Measurements from ENCODE around the gene RHEBL1.

GRCh38 chr12:49098035-49098451, 28.3 kb upstream of the RHEBL1 start:
- TF ChIP-seq TAF1 (IDR thresholded peaks at IDR 0.05; ENCODE audit: low read depth) (no peak), CEBPB (IDR thresholded peaks at IDR 0.05) (no peak), CREB1 (IDR thresholded peaks at IDR 0.05; ENCODE audit: low read depth) (no peak), TEAD4 (IDR thresholded peaks at IDR 0.05) (no peak), MAX (IDR thresholded peaks at IDR 0.05) (no peak), EP300 (IDR thresholded peaks at IDR 0.05; ENCODE audit: borderline replicate concordance) (no peak), YY1 (IDR thresholded peaks at IDR 0.05; ENCODE audit: low read depth) (no peak), REST (IDR thresholded peaks at IDR 0.05; ENCODE audit: low read depth) (no peak), RAD21 (IDR thresholded peaks at IDR 0.05; ENCODE audit: low read depth) (peak; percentile 71), NFIC (IDR thresholded peaks at IDR 0.05) (no peak), TCF12 (IDR thresholded peaks at IDR 0.05; ENCODE audit: low read depth) (no peak)

All from Ishikawa (cell line).